ENCODE measurements around the gene PRKCA.

Gene PRKCA

GRCh38 chr17:66522591-66523272 is 220.3 kb downstream of the PRKCA start:
- no peaks in the 10 kb centered on the region for H3K9me3 ChIP-seq (ENCODE audit: low read length)
- H3K27me3 ChIP-seq (ENCODE audit: control insufficient read depth in 1 of 2, insufficient read depth in 2 of 2, low read length in 2 of 2): no peaks in the 10 kb centered on the region
- H3K4me3 ChIP-seq (ENCODE audit: low read depth in 1 of 2, low read length in 2 of 2): no peak overlapping the region
- H3K4me1 ChIP-seq (ENCODE audit: insufficient read depth, low read length): peaks cover 74% of the 10 kb centered on the region
- no peaks in the 10 kb centered on the region for H3K36me3 ChIP-seq (ENCODE audit: insufficient read depth, low read length)
- peak overlapping the region; percentile 75 for H3K27ac ChIP-seq (ENCODE audit: low read depth, low read length)
- no peak overlapping the region for H3K9ac ChIP-seq (ENCODE audit: low read length)

GRCh38 chr17:66523378-66524200 is 221.2 kb downstream of the PRKCA start:
- Histone ChIP-seq H3K9ac (ENCODE audit: low read length) (no peak overlapping the region), H3K4me3 (ENCODE audit: low read depth in 1 of 2, low read length in 2 of 2) (no peak overlapping the region), H3K9me3 (ENCODE audit: low read length) (no peaks in the 10 kb centered on the region), H3K36me3 (ENCODE audit: insufficient read depth, low read length) (no peaks in the 10 kb centered on the region), H3K4me1 (ENCODE audit: insufficient read depth, low read length) (peaks cover 66% of the 10 kb centered on the region), H3K27me3 (ENCODE audit: control insufficient read depth in 1 of 2, insufficient read depth in 2 of 2, low read length in 2 of 2) (no peaks in the 10 kb centered on the region), H3K27ac (ENCODE audit: low read depth, low read length) (peak overlapping the region; percentile 54)

- Histone ChIP-seq H3K27me3 (ENCODE audit: control insufficient read depth in 1 of 2, insufficient read depth in 2 of 2, low read length in 2 of 2) (no peaks in the 10 kb centered on the region), H3K9me3 (ENCODE audit: low read length) (no peaks in the 10 kb centered on the region), H3K9ac (ENCODE audit: low read length) (no peak overlapping the region), H3K4me1 (ENCODE audit: insufficient read depth, low read length) (peaks cover 54% of the 10 kb centered on the region), H3K4me3 (ENCODE audit: low read depth in 1 of 2, low read length in 2 of 2) (no peak overlapping the region), H3K36me3 (ENCODE audit: insufficient read depth, low read length) (no peaks in the 10 kb centered on the region), H3K27ac (ENCODE audit: low read depth, low read length) (peak overlapping the region; percentile 52)
Observed at GRCh38 chr17:66524877-66525276, 222.5 kb downstream of the PRKCA start.

GRCh38 chr17:66525338-66525737 is 222.9 kb downstream of the PRKCA start:
- Histone ChIP-seq H3K9me3 (ENCODE audit: low read length) (no peaks in the 10 kb centered on the region), H3K27ac (ENCODE audit: low read depth, low read length) (no peak overlapping the region), H3K36me3 (ENCODE audit: insufficient read depth, low read length) (no peaks in the 10 kb centered on the region), H3K9ac (ENCODE audit: low read length) (no peak overlapping the region), H3K4me3 (ENCODE audit: low read depth in 1 of 2, low read length in 2 of 2) (no peak overlapping the region), H3K4me1 (ENCODE audit: insufficient read depth, low read length) (peaks cover 52% of the 10 kb centered on the region), H3K27me3 (ENCODE audit: control insufficient read depth in 1 of 2, insufficient read depth in 2 of 2, low read length in 2 of 2) (no peaks in the 10 kb centered on the region)

GRCh38 chr17:66526827-66527226 is 224.4 kb downstream of the PRKCA start:
- no peaks in the 10 kb centered on the region for H3K9me3 ChIP-seq (ENCODE audit: low read length)
- H3K27ac ChIP-seq (ENCODE audit: low read depth, low read length): no peak overlapping the region
- H3K27me3 ChIP-seq (ENCODE audit: control insufficient read depth in 1 of 2, insufficient read depth in 2 of 2, low read length in 2 of 2): no peaks in the 10 kb centered on the region
- H3K4me3 ChIP-seq (ENCODE audit: low read depth in 1 of 2, low read length in 2 of 2): no peak overlapping the region
- H3K9ac ChIP-seq (ENCODE audit: low read length): no peak overlapping the region
- H3K36me3 ChIP-seq (ENCODE audit: insufficient read depth, low read length): no peaks in the 10 kb centered on the region
- peaks cover 45% of the 10 kb centered on the region for H3K4me1 ChIP-seq (ENCODE audit: insufficient read depth, low read length)

- no peaks in the 10 kb centered on the region for H3K27me3 ChIP-seq (ENCODE audit: control insufficient read depth in 1 of 2, insufficient read depth in 2 of 2, low read length in 2 of 2)
- no peaks in the 10 kb centered on the region for H3K36me3 ChIP-seq (ENCODE audit: insufficient read depth, low read length)
- no peaks in the 10 kb centered on the region for H3K9me3 ChIP-seq (ENCODE audit: low read length)
- H3K9ac ChIP-seq (ENCODE audit: low read length): no peak overlapping the region
- H3K4me3 ChIP-seq (ENCODE audit: low read depth in 1 of 2, low read length in 2 of 2): no peak overlapping the region
- H3K27ac ChIP-seq (ENCODE audit: low read depth, low read length): no peak overlapping the region
- H3K4me1 ChIP-seq (ENCODE audit: insufficient read depth, low read length): peaks cover 42% of the 10 kb centered on the region
Observed at GRCh38 chr17:66527335-66527734, 224.9 kb downstream of the PRKCA start.

- no peaks in the 10 kb centered on the region for H3K36me3 ChIP-seq (ENCODE audit: insufficient read depth, low read length)
- no peak overlapping the region for H3K9ac ChIP-seq (ENCODE audit: low read length)
- H3K4me1 ChIP-seq (ENCODE audit: insufficient read depth, low read length): peaks cover 40% of the 10 kb centered on the region
- H3K9me3 ChIP-seq (ENCODE audit: low read length): no peaks in the 10 kb centered on the region
- H3K27ac ChIP-seq (ENCODE audit: low read depth, low read length): peak overlapping the region; percentile 48
- H3K4me3 ChIP-seq (ENCODE audit: low read depth in 1 of 2, low read length in 2 of 2): no peak overlapping the region
- H3K27me3 ChIP-seq (ENCODE audit: control insufficient read depth in 1 of 2, insufficient read depth in 2 of 2, low read length in 2 of 2): no peaks in the 10 kb centered on the region
Observed at GRCh38 chr17:66531851-66532295, 229.5 kb downstream of the PRKCA start.

GRCh38 chr17:66533572-66533971 is 231.2 kb downstream of the PRKCA start:
- H3K9ac ChIP-seq (ENCODE audit: low read length): no peak overlapping the region
- H3K27me3 ChIP-seq (ENCODE audit: control insufficient read depth in 1 of 2, insufficient read depth in 2 of 2, low read length in 2 of 2): no peaks in the 10 kb centered on the region
- peaks cover 51% of the 10 kb centered on the region for H3K4me1 ChIP-seq (ENCODE audit: insufficient read depth, low read length)
- H3K27ac ChIP-seq (ENCODE audit: low read depth, low read length): peak overlapping the region; percentile 77
- peak overlapping the region in 1 of 2 donors; percentile 32 for H3K4me3 ChIP-seq (ENCODE audit: low read depth in 1 of 2, low read length in 2 of 2)
- H3K36me3 ChIP-seq (ENCODE audit: insufficient read depth, low read length): no peaks in the 10 kb centered on the region
- H3K9me3 ChIP-seq (ENCODE audit: low read length): no peaks in the 10 kb centered on the region

- H3K4me3 ChIP-seq (ENCODE audit: low read depth in 1 of 2, low read length in 2 of 2): peak overlapping the region in 1 of 2 donors; percentile 32
- no peaks in the 10 kb centered on the region for H3K9me3 ChIP-seq (ENCODE audit: low read length)
- H3K27ac ChIP-seq (ENCODE audit: low read depth, low read length): peak overlapping the region; percentile 77
- no peaks in the 10 kb centered on the region for H3K36me3 ChIP-seq (ENCODE audit: insufficient read depth, low read length)
- no peak overlapping the region for H3K9ac ChIP-seq (ENCODE audit: low read length)
- H3K4me1 ChIP-seq (ENCODE audit: insufficient read depth, low read length): peaks cover 55% of the 10 kb centered on the region
- H3K27me3 ChIP-seq (ENCODE audit: control insufficient read depth in 1 of 2, insufficient read depth in 2 of 2, low read length in 2 of 2): no peaks in the 10 kb centered on the region
Observed at GRCh38 chr17:66533986-66534385, 231.6 kb downstream of the PRKCA start.

- H3K4me1 ChIP-seq (ENCODE audit: insufficient read depth, low read length): peaks cover 67% of the 10 kb centered on the region
Observed at GRCh38 chr17:66535611-66536010, 233.2 kb downstream of the PRKCA start.

GRCh38 chr17:66537502-66537901 is 235.1 kb downstream of the PRKCA start:
- no peaks in the 10 kb centered on the region for H3K27me3 ChIP-seq (ENCODE audit: control insufficient read depth in 1 of 2, insufficient read depth in 2 of 2, low read length in 2 of 2)
- no peaks in the 10 kb centered on the region for H3K36me3 ChIP-seq (ENCODE audit: insufficient read depth, low read length)
- no peaks in the 10 kb centered on the region for H3K9me3 ChIP-seq (ENCODE audit: low read length)
- H3K27ac ChIP-seq (ENCODE audit: low read depth, low read length): no peak overlapping the region
- no peak overlapping the region for H3K4me3 ChIP-seq (ENCODE audit: low read depth in 1 of 2, low read length in 2 of 2)
- no peak overlapping the region for H3K9ac ChIP-seq (ENCODE audit: low read length)
- peaks cover 75% of the 10 kb centered on the region for H3K4me1 ChIP-seq (ENCODE audit: insufficient read depth, low read length)

More at GRCh38 chr17:66535611-66536010, 233.2 kb downstream of the PRKCA start:
- no peaks in the 10 kb centered on the region for H3K36me3 ChIP-seq (ENCODE audit: insufficient read depth, low read length)
- H3K9ac ChIP-seq (ENCODE audit: low read length): no peak overlapping the region
- no peaks in the 10 kb centered on the region for H3K9me3 ChIP-seq (ENCODE audit: low read length)
- no peaks in the 10 kb centered on the region for H3K27me3 ChIP-seq (ENCODE audit: control insufficient read depth in 1 of 2, insufficient read depth in 2 of 2, low read length in 2 of 2)
- no peak overlapping the region for H3K27ac ChIP-seq (ENCODE audit: low read depth, low read length)
- no peak overlapping the region for H3K4me3 ChIP-seq (ENCODE audit: low read depth in 1 of 2, low read length in 2 of 2)
